ENCODE measurements around the gene ST3GAL2.

GRCh38 chr16:70399381-70399780, 39.5 kb downstream of the ST3GAL2 start:
- no peak for TF ChIP-seq RAD21 (IDR thresholded peaks at IDR 0.05; ENCODE audit: low read length)
- TF ChIP-seq CTCF (conservative IDR thresholded peaks at IDR 0.05; ENCODE audit: low read depth, low read length): no peak
- TF ChIP-seq MXI1 (IDR thresholded peaks at IDR 0.05; ENCODE audit: borderline replicate concordance, low read depth, low read length): no peak

Data from IMR-90 (cell line).